Measurements from ENCODE around the gene CFAP53.

The CFAP53 gene

GRCh38 chr18:50192995-50193795 is 73.1 kb downstream of the CFAP53 start:
- no peaks in the 10 kb centered on the region for H3K9me3 ChIP-seq (ENCODE audit: control insufficient read depth, insufficient read depth, low read length)
- DNase-seq (ENCODE audit: low read depth, low spot score) = no peak
- no CpG with 5 or more reads among the region's 31 CpGs for WGBS (ENCODE audit: insufficient coverage, insufficient read length)
- H3K4me3 ChIP-seq (ENCODE audit: low read length) = peak overlapping the region; percentile 85; the same call in 1 of the 2 replicates
- H3K27me3 ChIP-seq (ENCODE audit: control insufficient read depth, insufficient read depth, low read length) = peaks cover 30% of the 10 kb centered on the region
- 0 out of 2 replicates have a peak, but pooled peaks cover 2% of the 10 kb centered on the region for H3K4me1 ChIP-seq (ENCODE audit: control insufficient read depth, insufficient read depth, low read length)
- H3K36me3 ChIP-seq (ENCODE audit: control insufficient read depth, insufficient read depth, low read length) = no peaks in the 10 kb centered on the region
- H3K27ac ChIP-seq (ENCODE audit: low read length) = no peak overlapping the region

GRCh38 chr18:50190926-50191325 is 75.4 kb downstream of the CFAP53 start:
- no CpG with 5 or more reads among the region's 1 CpG for WGBS (ENCODE audit: insufficient coverage, insufficient read length)

GRCh38 chr18:50190236-50190635 is 76.1 kb downstream of the CFAP53 start:
- no peaks in the 10 kb centered on the region for H3K36me3 ChIP-seq (ENCODE audit: control insufficient read depth, insufficient read depth, low read length)
- H3K27me3 ChIP-seq (ENCODE audit: control insufficient read depth, insufficient read depth, low read length) = peaks cover 20% of the 10 kb centered on the region; the same call in 1 of the 2 replicates
- no peak overlapping the region for H3K4me3 ChIP-seq (ENCODE audit: low read length)
- DNase-seq (ENCODE audit: low read depth, low spot score) = no peak
- no peaks in the 10 kb centered on the region for H3K9me3 ChIP-seq (ENCODE audit: control insufficient read depth, insufficient read depth, low read length)
- no CpG with 5 or more reads among the region's 1 CpG for WGBS (ENCODE audit: insufficient coverage, insufficient read length)
- H3K4me1 ChIP-seq (ENCODE audit: control insufficient read depth, insufficient read depth, low read length) = 0 out of 2 replicates have a peak, but pooled peaks cover 2% of the 10 kb centered on the region
- no peak overlapping the region for H3K27ac ChIP-seq (ENCODE audit: low read length)

More at GRCh38 chr18:50190926-50191325, 75.4 kb downstream of the CFAP53 start:
- Histone ChIP-seq H3K27me3 (ENCODE audit: control insufficient read depth, insufficient read depth, low read length) (peaks cover 27% of the 10 kb centered on the region), H3K9me3 (ENCODE audit: control insufficient read depth, insufficient read depth, low read length) (no peaks in the 10 kb centered on the region), H3K4me3 (ENCODE audit: low read length) (no peak overlapping the region), H3K36me3 (ENCODE audit: control insufficient read depth, insufficient read depth, low read length) (no peaks in the 10 kb centered on the region), H3K27ac (ENCODE audit: low read length) (no peak overlapping the region), H3K4me1 (ENCODE audit: control insufficient read depth, insufficient read depth, low read length) (0 out of 2 replicates have a peak, but pooled peaks cover 2% of the 10 kb centered on the region)
- DNase-seq (ENCODE audit: low read depth, low spot score) = no peak

- DNase-seq (ENCODE audit: low read depth, low spot score) = no peak
- no CpG with 5 or more reads among the region's 1 CpG for WGBS (ENCODE audit: insufficient coverage, insufficient read length)
- no peak overlapping the region for H3K27ac ChIP-seq (ENCODE audit: low read length)
- H3K27me3 ChIP-seq (ENCODE audit: control insufficient read depth, insufficient read depth, low read length) = peaks cover 20% of the 10 kb centered on the region; the same call in 1 of the 2 replicates
- no peaks in the 10 kb centered on the region for H3K9me3 ChIP-seq (ENCODE audit: control insufficient read depth, insufficient read depth, low read length)
- no peak overlapping the region for H3K4me3 ChIP-seq (ENCODE audit: low read length)
- 0 out of 2 replicates have a peak, but pooled peaks cover 2% of the 10 kb centered on the region for H3K4me1 ChIP-seq (ENCODE audit: control insufficient read depth, insufficient read depth, low read length)
- no peaks in the 10 kb centered on the region for H3K36me3 ChIP-seq (ENCODE audit: control insufficient read depth, insufficient read depth, low read length)
Observed at GRCh38 chr18:50189160-50189559, 77.1 kb downstream of the CFAP53 start.

GRCh38 chr18:50188652-50189051 is 77.6 kb downstream of the CFAP53 start:
- H3K4me3 ChIP-seq (ENCODE audit: low read length) = no peak overlapping the region
- 0 out of 2 replicates have a peak, but pooled peaks cover 2% of the 10 kb centered on the region for H3K4me1 ChIP-seq (ENCODE audit: control insufficient read depth, insufficient read depth, low read length)
- H3K27ac ChIP-seq (ENCODE audit: low read length) = no peak overlapping the region
- no CpG with 5 or more reads among the region's 6 CpGs for WGBS (ENCODE audit: insufficient coverage, insufficient read length)
- peaks cover 14% of the 10 kb centered on the region; the same call in 1 of the 2 replicates for H3K27me3 ChIP-seq (ENCODE audit: control insufficient read depth, insufficient read depth, low read length)
- no peaks in the 10 kb centered on the region for H3K36me3 ChIP-seq (ENCODE audit: control insufficient read depth, insufficient read depth, low read length)
- no peak for DNase-seq (ENCODE audit: low read depth, low spot score)
- H3K9me3 ChIP-seq (ENCODE audit: control insufficient read depth, insufficient read depth, low read length) = no peaks in the 10 kb centered on the region

- no CpG with 5 or more reads among the region's 3 CpGs for WGBS (ENCODE audit: insufficient coverage, insufficient read length)
- DNase-seq (ENCODE audit: low read depth, low spot score) = no peak
- no peak overlapping the region for H3K4me3 ChIP-seq (ENCODE audit: low read length)
- H3K4me1 ChIP-seq (ENCODE audit: control insufficient read depth, insufficient read depth, low read length) = no peaks in the 10 kb centered on the region
- no peak overlapping the region for H3K27ac ChIP-seq (ENCODE audit: low read length)
- H3K36me3 ChIP-seq (ENCODE audit: control insufficient read depth, insufficient read depth, low read length) = no peaks in the 10 kb centered on the region
- H3K9me3 ChIP-seq (ENCODE audit: control insufficient read depth, insufficient read depth, low read length) = no peaks in the 10 kb centered on the region
- H3K27me3 ChIP-seq (ENCODE audit: control insufficient read depth, insufficient read depth, low read length) = peaks cover 6% of the 10 kb centered on the region; the same call in 1 of the 2 replicates
Observed at GRCh38 chr18:50187659-50188058, 78.6 kb downstream of the CFAP53 start.

- WGBS (ENCODE audit: insufficient coverage, insufficient read length) = no CpG with 5 or more reads among the region's 1 CpG
- DNase-seq (ENCODE audit: low read depth, low spot score) = no peak
Observed at GRCh38 chr18:50186385-50186784, 79.9 kb downstream of the CFAP53 start.

GRCh38 chr18:50183556-50183955 is 82.7 kb downstream of the CFAP53 start:
- no CpG with 5 or more reads among the region's 5 CpGs for WGBS (ENCODE audit: insufficient coverage, insufficient read length)
- Histone ChIP-seq H3K9me3 (ENCODE audit: control insufficient read depth, insufficient read depth, low read length) (no peaks in the 10 kb centered on the region), H3K4me3 (ENCODE audit: low read length) (no peak overlapping the region), H3K27ac (ENCODE audit: low read length) (no peak overlapping the region), H3K4me1 (ENCODE audit: control insufficient read depth, insufficient read depth, low read length) (no peaks in the 10 kb centered on the region), H3K36me3 (ENCODE audit: control insufficient read depth, insufficient read depth, low read length) (no peaks in the 10 kb centered on the region), H3K27me3 (ENCODE audit: control insufficient read depth, insufficient read depth, low read length) (no peaks in the 10 kb centered on the region)
- no peak for DNase-seq (ENCODE audit: low read depth, low spot score)

More at GRCh38 chr18:50186385-50186784, 79.9 kb downstream of the CFAP53 start:
- Histone ChIP-seq H3K4me3 (ENCODE audit: low read length) (no peak overlapping the region), H3K27ac (ENCODE audit: low read length) (no peak overlapping the region), H3K36me3 (ENCODE audit: control insufficient read depth, insufficient read depth, low read length) (no peaks in the 10 kb centered on the region), H3K4me1 (ENCODE audit: control insufficient read depth, insufficient read depth, low read length) (no peaks in the 10 kb centered on the region), H3K27me3 (ENCODE audit: control insufficient read depth, insufficient read depth, low read length) (no peaks in the 10 kb centered on the region; the same call in 1 of the 2 replicates), H3K9me3 (ENCODE audit: control insufficient read depth, insufficient read depth, low read length) (no peaks in the 10 kb centered on the region)

GRCh38 chr18:50182511-50182910 is 83.8 kb downstream of the CFAP53 start:
- no CpG with 5 or more reads among the region's 1 CpG for WGBS (ENCODE audit: insufficient coverage, insufficient read length)
- H3K9me3 ChIP-seq (ENCODE audit: control insufficient read depth, insufficient read depth, low read length) = no peaks in the 10 kb centered on the region
- no peak overlapping the region for H3K4me3 ChIP-seq (ENCODE audit: low read length)
- H3K27me3 ChIP-seq (ENCODE audit: control insufficient read depth, insufficient read depth, low read length) = no peaks in the 10 kb centered on the region
- H3K36me3 ChIP-seq (ENCODE audit: control insufficient read depth, insufficient read depth, low read length) = no peaks in the 10 kb centered on the region
- DNase-seq (ENCODE audit: low read depth, low spot score) = no peak
- H3K4me1 ChIP-seq (ENCODE audit: control insufficient read depth, insufficient read depth, low read length) = no peaks in the 10 kb centered on the region
- no peak overlapping the region for H3K27ac ChIP-seq (ENCODE audit: low read length)

- no peaks in the 10 kb centered on the region for H3K27me3 ChIP-seq (ENCODE audit: control insufficient read depth, insufficient read depth, low read length)
- H3K4me1 ChIP-seq (ENCODE audit: control insufficient read depth, insufficient read depth, low read length) = no peaks in the 10 kb centered on the region
- no peak overlapping the region for H3K4me3 ChIP-seq (ENCODE audit: low read length)
- H3K27ac ChIP-seq (ENCODE audit: low read length) = no peak overlapping the region
- no peak for DNase-seq (ENCODE audit: low read depth, low spot score)
- H3K9me3 ChIP-seq (ENCODE audit: control insufficient read depth, insufficient read depth, low read length) = no peaks in the 10 kb centered on the region
- WGBS (ENCODE audit: insufficient coverage, insufficient read length) = no CpG with 5 or more reads among the region's 2 CpGs
- H3K36me3 ChIP-seq (ENCODE audit: control insufficient read depth, insufficient read depth, low read length) = no peaks in the 10 kb centered on the region
Observed at GRCh38 chr18:50181590-50181989, 84.7 kb downstream of the CFAP53 start.

Data from iPS DF 6.9 (cell line).